Caco-2 (cell line): ENCODE data around the gene SCUBE3. TPM values are rescaled to one million over a fixed set of nuclear protein-coding genes. Genes with fewer than 3 reads are reported as not detected.

ENCODE experiments used
- BruUV-seq: library from RNA; stranded (reverse); fragments of 400-500 nt; replicated peaks from 2 replicates; lab custom pipeline; 2021; lab: Mats Ljungman, UMichigan
- CTCF ChIA-PET: fragments of 300-600 bp; sonication (Branson Sonifier 250); formaldehyde crosslinking; loops from one replicate; lab custom pipeline; 2022; ENCODE audit warnings: antibody characterized with exemption; lab: Charles Lee
- POLR2A ChIA-PET: fragments of 300-600 bp; sonication (Branson Sonifier 250); formaldehyde crosslinking; loops from one replicate; lab custom pipeline; 2022; ENCODE audit warnings: antibody characterized with exemption; lab: Charles Lee
- DNase-seq, 2 experiments: peaks; one replicate each; pipeline versions ENCODE4 v3.0.0 to v3.0.0-alpha.2; 2020 to 2022
- H3K27me3 ChIP-seq: replicated peaks from 2 replicates; pipeline ENCODE4 v1.6.0; 2011; ENCODE audit warnings: low read length; ENCODE audit not compliant: control insufficient read depth, insufficient read depth
- H3K36me3 ChIP-seq: 2 replicates; pipeline ENCODE4 v1.5.1; 2011; ENCODE audit warnings: low read length; ENCODE audit not compliant: control insufficient read depth, insufficient read depth
- H3K4me1 ChIP-seq: fragments of 250-450 bp; sonication (Bioruptor Pico); 2 replicates; pipeline ENCODE4 v1.5.1; 2020; ENCODE audit warnings: mild to moderate bottlenecking
- H3K4me3 ChIP-seq: 2 replicates; pipeline ENCODE4 v1.5.1; 2011; ENCODE audit warnings: low read depth, mild to moderate bottlenecking, control low read depth, low read length
- H3K9me3 ChIP-seq: fragments of 250-450 bp; sonication (Bioruptor Pico); 2 replicates; pipeline ENCODE4 v1.5.1; 2020; ENCODE audit warnings: mild to moderate bottlenecking, moderate library complexity
- H3K27ac Mint-ChIP-seq: one replicate; pipeline ENCODE4 v1.8.0; 2022; ENCODE audit warnings: mixed read lengths; ENCODE audit not compliant: unreplicated experiment
- H3K27me3 Mint-ChIP-seq: one replicate; pipeline ENCODE4 v1.8.0; 2022; ENCODE audit warnings: mixed read lengths; ENCODE audit not compliant: insufficient read depth, unreplicated experiment
- H3K36me3 Mint-ChIP-seq: one replicate; pipeline ENCODE4 v1.8.0; 2022; ENCODE audit warnings: mild to moderate bottlenecking, mixed read lengths; ENCODE audit not compliant: insufficient read depth, unreplicated experiment
- H3K4me1 Mint-ChIP-seq: one replicate; pipeline ENCODE4 v1.8.0; 2022; ENCODE audit warnings: low read depth, mixed read lengths; ENCODE audit not compliant: unreplicated experiment
- H3K4me3 Mint-ChIP-seq: one replicate; pipeline ENCODE4 v1.8.0; 2022; ENCODE audit warnings: mild to moderate bottlenecking, moderate library complexity, mixed read lengths; ENCODE audit not compliant: unreplicated experiment
- H3K9me3 Mint-ChIP-seq: one replicate; pipeline ENCODE4 v1.8.0; 2022; ENCODE audit warnings: mixed read lengths; ENCODE audit not compliant: unreplicated experiment
- intact Hi-C: fragments of 100-400 bp; cut with micrococcal nuclease; formaldehyde crosslinking; loops from one replicate; pipeline ENCODE4 v1.10.0; 2022; ENCODE audit not compliant: unreplicated experiment
- total RNA-seq: library from RNA; stranded (reverse); gene quantifications from 2 replicates; pipeline ENCODE4 v1.2.3, GENCODE V29; 2022
- TF ChIP-seq, protein P1 (sequence below), 2 experiments: fragments of 200-600 bp in 1 of 2; IDR thresholded peaks; 1 replicate in 1 of 2; 2 replicates in 1 of 2; pipeline versions ENCODE4 v1.5.1 to v1.8.0; 2011 to 2022; ENCODE audit warnings: antibody characterized with exemption in 1 of 2, control low read depth in 1 of 2, inconsistent platforms in 1 of 2, low read depth in 1 of 2, low read length in 1 of 2, mild to moderate bottlenecking in 1 of 2, moderate library complexity in 1 of 2; ENCODE audit not compliant: insufficient read depth in 1 of 2, severe bottlenecking in 1 of 2, unreplicated experiment in 1 of 2

Gene SCUBE3
- total RNA-seq, 1 experiment from 2014 or later = 1.3 TPM

DNA sequence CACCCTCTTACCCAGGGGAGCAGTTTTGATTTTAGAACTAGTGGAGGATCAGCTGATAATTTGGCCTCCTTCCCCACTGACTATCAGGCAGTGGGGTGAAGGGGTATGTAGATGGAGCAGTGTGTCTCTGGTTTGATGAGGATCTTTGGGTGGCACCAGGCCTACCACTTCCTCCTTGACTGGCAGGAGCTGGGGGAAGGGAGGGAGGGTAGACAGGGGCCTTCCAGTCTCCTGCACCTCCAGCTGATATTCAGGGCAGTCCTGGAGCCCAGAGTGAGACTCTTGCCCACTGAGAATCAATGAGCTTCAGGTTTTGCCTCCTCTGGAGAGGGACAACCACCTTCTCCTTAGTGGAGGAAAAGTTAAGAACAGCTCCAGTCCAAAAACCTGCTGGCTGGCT is 87.1 kb downstream of the SCUBE3 start:
- POLR2A ChIA-PET = no interaction called here
- DNase-seq = no peak
- no peaks in the 10 kb centered on the region; the same call in 1 of the 2 replicates for H3K36me3 ChIP-seq
- TF ChIP-seq, protein P1, sequence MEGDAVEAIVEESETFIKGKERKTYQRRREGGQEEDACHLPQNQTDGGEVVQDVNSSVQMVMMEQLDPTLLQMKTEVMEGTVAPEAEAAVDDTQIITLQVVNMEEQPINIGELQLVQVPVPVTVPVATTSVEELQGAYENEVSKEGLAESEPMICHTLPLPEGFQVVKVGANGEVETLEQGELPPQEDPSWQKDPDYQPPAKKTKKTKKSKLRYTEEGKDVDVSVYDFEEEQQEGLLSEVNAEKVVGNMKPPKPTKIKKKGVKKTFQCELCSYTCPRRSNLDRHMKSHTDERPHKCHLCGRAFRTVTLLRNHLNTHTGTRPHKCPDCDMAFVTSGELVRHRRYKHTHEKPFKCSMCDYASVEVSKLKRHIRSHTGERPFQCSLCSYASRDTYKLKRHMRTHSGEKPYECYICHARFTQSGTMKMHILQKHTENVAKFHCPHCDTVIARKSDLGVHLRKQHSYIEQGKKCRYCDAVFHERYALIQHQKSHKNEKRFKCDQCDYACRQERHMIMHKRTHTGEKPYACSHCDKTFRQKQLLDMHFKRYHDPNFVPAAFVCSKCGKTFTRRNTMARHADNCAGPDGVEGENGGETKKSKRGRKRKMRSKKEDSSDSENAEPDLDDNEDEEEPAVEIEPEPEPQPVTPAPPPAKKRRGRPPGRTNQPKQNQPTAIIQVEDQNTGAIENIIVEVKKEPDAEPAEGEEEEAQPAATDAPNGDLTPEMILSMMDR (IDR thresholded peaks at IDR 0.05; ENCODE audit: insufficient read depth in 1 of 2, low read depth in 1 of 2, low read length in 1 of 2, severe bottlenecking in 1 of 2, unreplicated experiment in 1 of 2) = no peak
- H3K4me1 ChIP-seq = peaks cover 5% of the 10 kb centered on the region; the same call in 1 of the 2 replicates
- Mint-ChIP-seq H3K36me3 (no peaks in the 10 kb centered on the region), H3K4me3 (no peak overlapping the region), H3K27ac (no peak overlapping the region), H3K9me3 (no peaks in the 10 kb centered on the region), H3K27me3 (no peaks in the 10 kb centered on the region), H3K4me1 (peaks cover 7% of the 10 kb centered on the region)
- no TSS peak for BruUV-seq
- H3K9me3 ChIP-seq = no peaks in the 10 kb centered on the region
- intact Hi-C loops = no loop called here
- H3K4me3 ChIP-seq = no peak overlapping the region
- CTCF ChIA-PET = no interaction called here
- H3K27me3 ChIP-seq = no peaks in the 10 kb centered on the region

Other genes starting within 250 kb of the SCUBE3 start
- gene TCP11, start 72.6 kb upstream of the SCUBE3 start, total RNA-seq = not detected in 2 replicates
- 22.7 and 24.6 TPM in 2 replicates for gene ZNF76, start 45.8 kb downstream of the SCUBE3 start, total RNA-seq
- 5.6 and 5.7 TPM in 2 replicates for gene DEF6, start 83.9 kb downstream of the SCUBE3 start, total RNA-seq
- 11.3 and 12.0 TPM in 2 replicates for gene PPARD, start 128.6 kb downstream of the SCUBE3 start, total RNA-seq
- 10.5 and 12.4 TPM in 2 replicates for gene FANCE, start 238.4 kb downstream of the SCUBE3 start, total RNA-seq